GM23338 (cell line): ENCODE measurements around the gene SH3D21.

Experiments used
- CREB1 ChIP-seq: fragments of 250-450 bp; sonication (Bioruptor Pico); IDR thresholded peaks from 2 replicates; pipeline ENCODE4 v1.5.0; 2020; ENCODE audit warnings: low read depth, mild to moderate bottlenecking, moderate library complexity
- CTCF ChIP-seq, 2 experiments: fragments of 200-600 bp in 1 of 2; sonication (generic) in 1 of 2; conservative IDR thresholded peaks; 2 replicates each; pipeline versions ENCODE4 v1.5.1 to v1.6.1; 2016 to 2017; ENCODE audit warnings: antibody characterized with exemption in 2 of 2, low read depth in 2 of 2, mild to moderate bottlenecking in 2 of 2, moderate library complexity in 1 of 2
- ETS1 ChIP-seq: IDR thresholded peaks from 2 replicates; pipeline ENCODE4 v1.6.1; 2016; ENCODE audit warnings: antibody characterized with exemption
- EZH2 ChIP-seq: fragments of 200-600 bp; sonication (generic); IDR thresholded peaks from one replicate; pipeline ENCODE4 v1.8.0; 2017; ENCODE audit warnings: antibody characterized with exemption, mild to moderate bottlenecking, low read depth; ENCODE audit not compliant: unreplicated experiment
- EZH2phosphoT487 ChIP-seq: fragments of 200-600 bp; sonication (generic); IDR thresholded peaks from one replicate; pipeline ENCODE4 v1.8.1; 2018; ENCODE audit warnings: antibody characterized with exemption; ENCODE audit not compliant: unreplicated experiment
- JUNB ChIP-seq: IDR thresholded peaks from one replicate; pipeline ENCODE4 v1.6.1; 2016; ENCODE audit warnings: antibody characterized with exemption; ENCODE audit not compliant: unreplicated experiment
- POLR2AphosphoS5 ChIP-seq: IDR thresholded peaks from 2 replicates; pipeline ENCODE4 v1.6.1; 2016; ENCODE audit warnings: antibody characterized with exemption, low read depth
- REST ChIP-seq: IDR thresholded peaks from one replicate; pipeline ENCODE4 v1.6.1; 2018; ENCODE audit warnings: antibody characterized with exemption; ENCODE audit not compliant: unreplicated experiment
- STAT1 ChIP-seq: IDR thresholded peaks from one replicate; pipeline ENCODE4 v1.6.1; 2016; ENCODE audit warnings: antibody characterized with exemption; ENCODE audit not compliant: unreplicated experiment
- ZNF114 ChIP-seq: fragments of 250-450 bp; sonication (Bioruptor Pico); IDR thresholded peaks from 2 replicates; pipeline ENCODE4 v1.5.0; 2020; ENCODE audit warnings: mild to moderate bottlenecking, moderate library complexity
- ZNF331 ChIP-seq: fragments of 250-450 bp; sonication (Bioruptor Pico); IDR thresholded peaks from 2 replicates; pipeline ENCODE4 v1.5.0; 2020; ENCODE audit warnings: low read depth, mild to moderate bottlenecking, moderate library complexity
- ZNF462 ChIP-seq: fragments of 250-450 bp; sonication (Bioruptor Pico); IDR thresholded peaks from 2 replicates; pipeline ENCODE4 v1.5.0; 2020; ENCODE audit warnings: mild to moderate bottlenecking, moderate library complexity

GRCh38 chr1:36304521-36304920 lies 1.6 kb upstream of the SH3D21 start:
- TF ChIP-seq CTCF (conservative IDR thresholded peaks at IDR 0.05; ENCODE audit: low read depth in 2 of 2): no peak
- TF ChIP-seq EZH2: no peak
- no peak for TF ChIP-seq POLR2AphosphoS5
- TF ChIP-seq EZH2phosphoT487: no peak
- no peak for TF ChIP-seq ZNF462 (CRISPR knock-in tag)
- TF ChIP-seq JUNB: no peak
- TF ChIP-seq ZNF331 (CRISPR knock-in tag): no peak
- no peak for TF ChIP-seq CREB1
- no peak for TF ChIP-seq STAT1
- TF ChIP-seq REST: no peak
- no peak for TF ChIP-seq ZNF114 (CRISPR knock-in tag)
- no peak for TF ChIP-seq ETS1
